ENCODE results near the gene SUMO2. TPM values are rescaled to one million over a fixed set of nuclear protein-coding genes. Genes with fewer than 3 reads are reported as not detected.
"Not testable (repeated sequence)": the region's sequence is repeated elsewhere in the genome, so short reads cannot be mapped to it uniquely, and the experiment has no call there.

The SUMO2 gene
- total RNA-seq, 2 experiments from 2014 or later, result 491 to 520 TPM

DNA sequence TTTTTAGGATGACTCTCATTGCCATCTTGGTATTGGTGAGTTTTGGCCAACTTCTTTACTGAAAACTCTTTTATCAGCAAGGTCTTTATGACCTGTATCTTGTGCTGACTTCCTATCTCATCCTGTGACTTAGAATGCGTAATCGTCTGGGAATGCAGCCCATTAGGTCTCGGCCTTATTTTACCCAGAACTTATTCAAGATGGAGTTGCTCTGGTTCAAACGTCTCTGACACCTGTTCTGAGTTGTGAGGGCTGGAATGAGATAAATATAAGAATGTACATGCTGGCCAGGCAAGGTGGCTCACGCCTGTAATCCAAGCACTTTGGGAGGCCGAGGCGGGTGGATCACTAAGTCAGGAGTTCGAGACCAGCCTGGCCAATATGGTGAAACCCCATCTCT is 24.3 kb downstream of the SUMO2 start:
- POLR2A ChIA-PET; H3K4me3 Mint-ChIP-seq; ATAC-seq; H3K27ac Mint-ChIP-seq; H3K9me3 Mint-ChIP-seq (ENCODE audit: insufficient read depth); H3K27me3 Mint-ChIP-seq (ENCODE audit: low read depth); DNase-seq: not testable (repeated sequence)
- H3K4me1 Mint-ChIP-seq (ENCODE audit: low read depth), result peaks cover 18% of the 10 kb centered on the region
- H3K36me3 Mint-ChIP-seq (ENCODE audit: low read depth), result peaks cover 18% of the 10 kb centered on the region
- CTCF ChIA-PET, result interaction anchor here (0.8 to 2.2 kb wide), 2 partner anchors 14 to 43 kb away, joined by 4 to 6 read pairs; no protein-coding TSS in a partner anchor

DNA sequence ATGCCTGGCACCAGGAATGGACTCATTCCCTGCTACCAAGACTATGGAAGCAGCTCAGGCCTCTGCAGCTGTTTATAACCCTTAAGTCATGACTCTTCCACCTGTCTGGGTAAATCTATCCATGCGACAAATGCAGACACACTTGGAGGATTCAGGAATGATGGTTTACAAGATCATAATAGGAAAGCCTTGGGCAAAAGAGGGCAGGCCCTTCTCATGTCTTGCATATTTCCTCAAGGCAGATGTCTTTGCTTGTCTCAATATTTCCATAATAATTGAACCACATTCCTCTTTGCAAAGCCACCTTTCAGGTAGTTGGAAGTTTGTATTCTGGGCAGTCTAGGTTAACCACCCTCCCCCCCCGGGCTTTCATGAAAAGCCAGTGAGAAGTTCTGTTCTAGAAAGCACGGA is 27.6 kb downstream of the SUMO2 start:
- H3K27me3 Mint-ChIP-seq (ENCODE audit: low read depth), result no peaks in the 10 kb centered on the region
- no peaks in the 10 kb centered on the region for H3K9me3 Mint-ChIP-seq (ENCODE audit: insufficient read depth)
- H3K36me3 Mint-ChIP-seq (ENCODE audit: low read depth), result peaks cover 26% of the 10 kb centered on the region
- peaks cover 31% of the 10 kb centered on the region for H3K4me1 Mint-ChIP-seq (ENCODE audit: low read depth)
- CTCF ChIA-PET, result interaction anchor here (1.0 to 1.9 kb wide), 8 partner anchors 9 to 257 kb away, joined by 3 to 12 read pairs (median 6); partner anchors contain the start of gene SUMO2
- POLR2A ChIA-PET, result interaction anchor here (0.6 to 1.9 kb wide), 25 partner anchors 8 to 285 kb away, joined by 3 to 15 read pairs (median 4); partner anchors contain the start of genes GGA3, MRPL58, MRPS7 and NT5C
- peak overlapping the region; percentile 84 for H3K27ac Mint-ChIP-seq
- DNase-seq (no peak), ATAC-seq (no peak)
- H3K4me3 Mint-ChIP-seq, result peak overlapping the region; percentile 89

GRCh38 chr17:75154195-75155106 is 28.3 kb downstream of the SUMO2 start, which contains the start of gene JPT1:
Gene JPT1, minus strand, starts transcription at chr17:75154512. Its CDS starts 115 bp downstream, at chr17:75154397.
- Mint-ChIP-seq H3K4me3 (peak within 1 kb of the TSS; percentile 96), H3K27ac (peak within 1 kb of the TSS; percentile 92), H3K9me3 (ENCODE audit: insufficient read depth) (no peaks in the 10 kb centered on the region), H3K27me3 (ENCODE audit: low read depth) (no peaks in the 10 kb centered on the region), H3K4me1 (ENCODE audit: low read depth) (peaks cover 36% of the 10 kb centered on the region), H3K36me3 (ENCODE audit: low read depth) (peaks cover 29% of the 10 kb centered on the region)
- DNase-seq (peak; percentile 99), ATAC-seq (peak; percentile 96)
- ChIA-PET CTCF (interaction anchor here (0.6 to 1.9 kb wide), 10 partner anchors 9 to 258 kb away, joined by 3 to 12 read pairs (median 4); partner anchors contain the start of gene SUMO2), POLR2A (interaction anchor here (0.6 to 1.9 kb wide), 32 partner anchors 9 to 286 kb away, joined by 3 to 15 read pairs (median 4); partner anchors contain the start of genes GGA3, KCTD2, MIF4GD and MRPL58)

- POLR2A ChIA-PET, result interaction anchor here (0.6 to 1.9 kb wide), 23 partner anchors 8 to 226 kb away, joined by 3 to 15 read pairs (median 5); partner anchors contain the start of genes GGA3, KCTD2, MIF4GD and MRPL58
- Mint-ChIP-seq H3K4me1 (ENCODE audit: low read depth) (peaks cover 37% of the 10 kb centered on the region), H3K9me3 (ENCODE audit: insufficient read depth) (no peaks in the 10 kb centered on the region), H3K4me3 (peak overlapping the region; percentile 96), H3K36me3 (ENCODE audit: low read depth) (peaks cover 27% of the 10 kb centered on the region), H3K27ac (peak overlapping the region; percentile 92), H3K27me3 (ENCODE audit: low read depth) (no peaks in the 10 kb centered on the region)
- ATAC-seq (peak; percentile 7), DNase-seq (peak; percentile 49)
- CTCF ChIA-PET, result interaction anchor here (1.8 to 1.9 kb wide), 3 partner anchors 18 to 48 kb away, joined by 6 to 12 read pairs (median 8); no protein-coding TSS in a partner anchor
These were observed 29.0 kb downstream of the SUMO2 start for GRCh38 chr17:75153780-75154194.

- Mint-ChIP-seq H3K27ac (peak overlapping the region; percentile 92), H3K4me3 (peak overlapping the region; percentile 96), H3K4me1 (ENCODE audit: low read depth) (peaks cover 44% of the 10 kb centered on the region), H3K36me3 (ENCODE audit: low read depth) (peaks cover 31% of the 10 kb centered on the region), H3K9me3 (ENCODE audit: insufficient read depth) (no peaks in the 10 kb centered on the region), H3K27me3 (ENCODE audit: low read depth) (no peaks in the 10 kb centered on the region)
- peak; percentile 45 for DNase-seq
- POLR2A ChIA-PET, result interaction anchor here (0.6 to 1.6 kb wide), 2 partner anchors 12 to 30 kb away, joined by 3 to 5 read pairs; partner anchors contain the start of gene SUMO2
- CTCF ChIA-PET, result interaction anchor here (1.1 kb wide), 1 partner anchor 39 kb away, joined by 3 read pairs; no protein-coding TSS in a partner anchor
- no peak for ATAC-seq
These were observed 29.6 kb downstream of the SUMO2 start for GRCh38 chr17:75152922-75153779.

DNA sequence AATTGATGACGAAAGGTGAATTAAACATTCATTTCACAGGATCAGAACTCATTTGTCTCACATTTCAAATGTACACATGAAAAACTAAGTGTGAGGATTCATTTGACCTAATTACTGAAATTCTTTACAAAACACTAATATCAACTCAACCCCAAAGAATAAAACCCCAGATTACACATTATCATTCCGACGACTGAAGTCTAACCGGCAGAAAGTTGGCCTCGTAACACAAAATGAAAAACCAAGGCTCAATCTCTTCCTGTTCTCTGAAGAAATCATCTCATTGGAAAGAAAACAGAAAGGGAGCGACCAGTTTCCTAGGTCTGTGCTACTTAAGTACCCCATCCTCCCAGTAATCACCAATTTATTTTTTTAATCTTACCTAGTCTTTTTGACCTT is 30.2 kb downstream of the SUMO2 start:
- Mint-ChIP-seq H3K36me3 (ENCODE audit: low read depth) (peaks cover 38% of the 10 kb centered on the region), H3K27me3 (ENCODE audit: low read depth) (no peaks in the 10 kb centered on the region), H3K9me3 (ENCODE audit: insufficient read depth) (no peaks in the 10 kb centered on the region), H3K4me3 (peak overlapping the region; percentile 96), H3K27ac (peak overlapping the region; percentile 92), H3K4me1 (ENCODE audit: low read depth) (peaks cover 44% of the 10 kb centered on the region)
- DNase-seq, result no peak
- no peak for ATAC-seq
- CTCF ChIA-PET, result interaction anchor here (1.1 kb wide), 1 partner anchor 38 kb away, joined by 3 read pairs; no protein-coding TSS in a partner anchor
- POLR2A ChIA-PET, result no interaction called here

DNA sequence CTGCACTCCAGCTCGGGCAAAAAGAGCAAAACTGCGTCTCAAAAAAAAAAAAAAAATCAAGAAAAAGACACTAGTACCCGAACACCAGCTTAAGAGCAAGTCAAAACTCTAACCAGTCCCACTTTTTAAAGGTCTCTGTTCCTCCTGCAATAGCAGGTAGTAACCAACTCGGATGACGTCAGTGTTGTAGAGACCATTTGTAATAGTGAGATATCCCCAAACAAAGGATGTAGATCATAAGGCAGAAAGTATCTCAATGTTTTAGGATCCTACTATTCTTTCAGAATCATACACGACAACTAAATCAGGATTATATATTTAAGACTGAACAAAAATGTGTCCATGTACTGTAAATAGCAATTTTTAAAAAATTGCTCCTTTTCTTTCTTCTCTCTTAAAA is 30.8 kb downstream of the SUMO2 start:
- Mint-ChIP-seq H3K27ac (peak overlapping the region; percentile 92), H3K27me3 (ENCODE audit: low read depth) (no peaks in the 10 kb centered on the region), H3K4me3 (peak overlapping the region; percentile 96), H3K4me1 (ENCODE audit: low read depth) (peaks cover 42% of the 10 kb centered on the region), H3K36me3 (ENCODE audit: low read depth) (peaks cover 41% of the 10 kb centered on the region), H3K9me3 (ENCODE audit: insufficient read depth) (no peaks in the 10 kb centered on the region)
- ChIA-PET CTCF (interaction anchor here (1.1 to 2.8 kb wide), 3 partner anchors 29 to 49 kb away, joined by 3 to 12 read pairs (median 3); no protein-coding TSS in a partner anchor), POLR2A (no interaction called here)
- no peak for DNase-seq
- no peak for ATAC-seq

DNA sequence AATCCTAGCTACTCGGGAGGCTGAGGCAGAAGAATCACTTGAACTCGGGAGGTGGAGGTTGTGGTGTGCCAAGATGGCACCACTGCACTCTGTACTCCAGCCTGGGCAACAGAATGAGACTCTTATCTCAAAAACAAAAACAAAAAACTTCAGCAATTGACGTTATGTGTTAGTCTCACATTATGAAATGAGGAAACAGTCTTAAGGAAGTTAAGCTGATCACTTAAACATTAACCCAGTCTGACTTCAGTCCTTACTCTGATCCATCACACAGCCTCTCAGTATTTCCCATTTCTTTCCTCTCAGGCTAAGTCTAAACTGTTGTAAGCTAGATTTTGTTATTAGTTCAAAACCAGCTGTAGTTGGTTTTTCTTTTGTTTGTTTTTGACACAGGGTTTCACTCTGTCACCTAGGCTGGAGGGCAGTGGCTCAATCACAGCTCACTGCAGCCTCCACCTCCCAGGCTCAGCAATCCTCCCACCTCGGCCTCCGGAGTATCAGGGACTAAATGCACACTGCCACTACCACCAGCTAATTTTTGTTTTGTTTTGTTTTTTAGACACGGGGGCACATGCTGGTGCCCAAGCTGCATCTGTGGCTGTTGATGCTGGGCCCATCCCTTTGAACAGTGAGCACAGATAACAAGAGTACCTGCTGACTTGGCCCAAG is 34.7 kb downstream of the SUMO2 start:
- peak overlapping the region; percentile 9 for H3K27ac Mint-ChIP-seq
- peaks cover 63% of the 10 kb centered on the region for H3K36me3 Mint-ChIP-seq (ENCODE audit: low read depth)
- no peaks in the 10 kb centered on the region for H3K9me3 Mint-ChIP-seq (ENCODE audit: insufficient read depth)
- no peak overlapping the region for H3K4me3 Mint-ChIP-seq
- ATAC-seq, result no peak
- H3K4me1 Mint-ChIP-seq (ENCODE audit: low read depth), result peaks cover 29% of the 10 kb centered on the region
- no peaks in the 10 kb centered on the region for H3K27me3 Mint-ChIP-seq (ENCODE audit: low read depth)
- ChIA-PET POLR2A (interaction anchor here (0.6 kb wide), 1 partner anchor 117 kb away, joined by 3 read pairs; no protein-coding TSS in a partner anchor), CTCF (interaction anchor here (0.8 to 1.9 kb wide), 4 partner anchors 17 to 53 kb away, joined by 3 to 12 read pairs (median 6); no protein-coding TSS in a partner anchor)
- no peak for DNase-seq

DNA sequence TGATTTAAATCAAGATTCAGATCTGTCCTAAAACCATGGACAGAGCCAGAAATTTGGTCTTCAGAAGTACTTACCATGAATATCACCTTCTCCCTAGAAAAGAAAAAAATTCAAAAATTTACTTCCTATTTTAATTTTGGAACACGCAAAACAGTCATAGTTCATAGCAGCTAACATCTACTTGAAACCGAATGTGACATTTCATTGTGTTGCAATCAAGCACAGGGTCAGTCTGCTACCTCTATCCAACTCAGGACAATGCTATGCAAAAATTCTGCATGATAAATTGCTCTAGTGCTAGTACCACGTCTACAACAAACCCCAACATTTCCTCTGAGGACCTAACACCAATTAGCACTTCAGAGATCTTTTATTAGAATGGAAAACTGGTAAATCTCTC is 36.2 kb downstream of the SUMO2 start:
- no peaks in the 10 kb centered on the region for H3K27me3 Mint-ChIP-seq (ENCODE audit: low read depth)
- ATAC-seq (no peak), DNase-seq (no peak)
- peaks cover 23% of the 10 kb centered on the region for H3K4me1 Mint-ChIP-seq (ENCODE audit: low read depth)
- H3K27ac Mint-ChIP-seq, result no peak overlapping the region
- H3K4me3 Mint-ChIP-seq, result no peak overlapping the region
- ChIA-PET CTCF (interaction anchor here (1.5 to 1.7 kb wide), 2 partner anchors 16 to 186 kb away, joined by 3 to 4 read pairs; no protein-coding TSS in a partner anchor), POLR2A (interaction anchor here (0.9 kb wide), 1 partner anchor 16 kb away, joined by 4 read pairs; no protein-coding TSS in a partner anchor)
- H3K9me3 Mint-ChIP-seq (ENCODE audit: insufficient read depth), result no peaks in the 10 kb centered on the region
- H3K36me3 Mint-ChIP-seq (ENCODE audit: low read depth), result peaks cover 60% of the 10 kb centered on the region

DNA sequence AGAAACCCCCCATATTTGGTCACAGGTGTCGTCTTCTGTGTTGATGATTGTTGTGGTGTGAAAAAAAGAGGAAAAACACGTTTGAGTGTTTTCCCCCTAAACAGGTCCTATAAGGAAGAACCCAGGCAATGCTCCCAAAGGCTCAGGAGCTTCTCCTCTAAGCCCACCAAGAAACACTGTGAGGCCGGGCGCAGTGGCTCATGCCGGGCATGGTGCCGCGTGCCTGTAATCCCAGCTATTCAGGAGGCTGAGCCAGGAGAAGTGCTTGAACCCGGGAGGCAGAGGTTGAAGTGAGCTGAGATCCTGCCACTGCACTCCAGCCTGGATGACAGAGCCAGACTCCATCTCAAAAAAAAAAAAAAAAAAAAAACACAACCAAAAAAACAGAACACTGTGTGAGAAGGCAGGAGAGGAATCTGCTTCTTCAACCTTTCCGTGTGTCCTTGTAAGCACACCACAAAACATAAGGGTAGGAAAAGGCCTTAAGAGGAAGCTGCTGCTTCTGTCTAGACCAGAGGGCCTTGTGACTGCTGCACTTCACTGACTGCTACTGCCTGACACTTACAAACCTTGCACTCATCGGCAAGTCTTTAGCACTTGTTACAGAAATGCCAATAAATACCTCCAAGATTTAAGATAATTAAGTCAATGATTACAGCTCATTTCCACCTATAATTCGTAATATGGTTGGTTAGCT is 37.8 kb downstream of the SUMO2 start:
- no peak for ATAC-seq
- POLR2A ChIA-PET, result interaction anchor here (0.8 to 1.1 kb wide), 2 partner anchors 9 to 38 kb away, joined by 3 to 7 read pairs; partner anchors contain the start of gene JPT1

More for the DNA sequence above, 37.8 kb downstream of the SUMO2 start:
- CTCF ChIA-PET, result interaction anchor here (0.6 to 1.8 kb wide), 8 partner anchors 12 to 196 kb away, joined by 3 to 12 read pairs (median 4); partner anchors contain the start of gene NT5C
- DNase-seq, result no peak
- H3K27me3 Mint-ChIP-seq (ENCODE audit: low read depth), result no peaks in the 10 kb centered on the region
- H3K36me3 Mint-ChIP-seq (ENCODE audit: low read depth), result peaks cover 75% of the 10 kb centered on the region
- H3K9me3 Mint-ChIP-seq (ENCODE audit: insufficient read depth), result no peaks in the 10 kb centered on the region
- peaks cover 37% of the 10 kb centered on the region for H3K4me1 Mint-ChIP-seq (ENCODE audit: low read depth)
- peak overlapping the region; percentile 33 for H3K27ac Mint-ChIP-seq
- no peak overlapping the region for H3K4me3 Mint-ChIP-seq
